SJCRH30 (cell line): ENCODE results near the gene TTC4. TPM values are rescaled to one million over a fixed set of nuclear protein-coding genes. Genes with fewer than 3 reads are reported as not detected.

Experiments used
- DNase-seq, 2 experiments: peaks; one replicate each; pipeline ENCODE4 v3.0.0-alpha.2; 2015 to 2020
- H3K27ac ChIP-seq: fragments of 250-450 bp; sonication (Bioruptor Pico); 2 replicates; pipeline ENCODE4 v1.5.1; 2020; ENCODE audit warnings: mild to moderate bottlenecking, moderate library complexity
- H3K27me3 ChIP-seq: fragments of 250-450 bp; sonication (Bioruptor Pico); 2 replicates; pipeline ENCODE4 v1.5.1; 2020; ENCODE audit warnings: mild to moderate bottlenecking, moderate library complexity
- H3K36me3 ChIP-seq: fragments of 250-450 bp; sonication (Bioruptor Pico); 2 replicates; pipeline ENCODE4 v1.5.1; 2020; ENCODE audit warnings: mild to moderate bottlenecking, moderate library complexity
- H3K4me1 ChIP-seq: fragments of 250-450 bp; sonication (Bioruptor Pico); 2 replicates; pipeline ENCODE4 v1.5.1; 2020; ENCODE audit warnings: mild to moderate bottlenecking, moderate library complexity
- H3K4me3 ChIP-seq: fragments of 250-450 bp; sonication (Bioruptor Pico); 2 replicates; pipeline ENCODE4 v1.5.1; 2020; ENCODE audit warnings: mild to moderate bottlenecking, moderate library complexity
- H3K9me3 ChIP-seq: fragments of 250-450 bp; sonication (Bioruptor Pico); replicated peaks from 2 replicates; pipeline ENCODE4 v1.5.1; 2020; ENCODE audit warnings: mild to moderate bottlenecking, moderate library complexity
- total RNA-seq: library from RNA; depleted of rRNA; stranded (reverse); fragments of >200 nt; shearing (Covaris generic); gene quantifications from 2 replicates; pipeline ENCODE4 v1.2.3, GENCODE V29; 2014

TTC4 gene
- total RNA-seq, 1 experiment from 2014 or later, result 38.9 TPM

DNA sequence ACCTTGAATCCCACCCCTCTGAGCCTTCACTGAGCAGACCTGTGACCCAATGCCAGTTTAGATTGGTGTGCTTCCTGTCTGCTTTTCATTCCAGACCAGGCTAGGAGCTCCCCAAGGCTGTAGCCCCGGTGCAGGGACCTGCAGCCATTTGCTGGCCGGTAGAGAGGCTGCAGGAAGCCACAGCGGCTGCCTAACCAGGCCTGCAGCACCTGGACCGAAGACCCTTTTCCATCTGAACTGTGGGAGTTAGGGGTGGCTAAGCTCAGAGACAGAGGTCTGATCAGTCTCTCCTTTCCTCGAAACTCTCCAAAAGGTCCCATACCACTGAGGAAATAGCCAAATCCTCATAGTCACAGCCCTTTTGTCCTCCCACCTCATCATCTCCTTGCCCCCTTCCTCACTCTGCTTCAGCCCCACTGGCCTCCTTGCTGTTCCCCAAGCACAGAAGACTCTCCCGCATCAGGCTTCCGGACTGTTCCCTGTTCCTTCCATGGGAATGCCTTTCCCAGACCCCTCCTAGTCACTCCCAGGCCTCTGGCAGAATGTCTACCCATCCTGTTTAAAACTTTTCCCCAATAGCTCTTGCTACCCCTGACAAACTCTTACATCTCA, 674 bp upstream of the TTC4 start:
- Histone ChIP-seq H3K27ac (no peak overlapping the region), H3K4me3 (peak overlapping the region; percentile 85), H3K36me3 (peaks cover 18% of the 10 kb centered on the region), H3K27me3 (no peaks in the 10 kb centered on the region), H3K4me1 (no peaks in the 10 kb centered on the region), H3K9me3 (no peaks in the 10 kb centered on the region)
- no peak for DNase-seq

GRCh38 chr1:54716299-54717047, 812 bp downstream of the TTC4 start:
- H3K27me3 ChIP-seq, result no peaks in the 10 kb centered on the region
- no peak for DNase-seq
- H3K27ac ChIP-seq, result peak overlapping the region; percentile 54
- H3K4me1 ChIP-seq, result no peaks in the 10 kb centered on the region; the same call in 1 of the 2 replicates
- no peaks in the 10 kb centered on the region for H3K9me3 ChIP-seq
- H3K4me3 ChIP-seq, result peak overlapping the region; percentile 85
- H3K36me3 ChIP-seq, result peaks cover 29% of the 10 kb centered on the region

DNA sequence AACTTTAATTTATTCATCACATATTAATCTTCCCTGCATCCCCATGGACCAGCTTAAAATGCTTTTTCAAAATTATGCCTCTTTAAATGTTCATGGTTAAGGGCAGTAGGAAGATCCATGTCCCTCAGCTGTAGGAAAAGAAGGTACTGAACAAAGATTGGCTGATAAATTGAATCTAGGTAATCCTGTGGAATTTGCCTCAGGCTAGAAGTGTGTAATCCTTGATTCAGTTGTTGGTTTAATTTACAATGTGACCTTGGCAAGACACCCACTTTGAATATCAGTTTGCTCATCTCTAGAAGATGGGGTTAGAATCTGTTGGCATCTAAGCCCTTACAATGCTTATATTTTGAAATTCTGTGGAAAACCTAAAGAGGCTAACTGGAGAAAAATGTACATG, 6.1 kb downstream of the TTC4 start:
- Histone ChIP-seq H3K27ac (no peak overlapping the region), H3K27me3 (no peaks in the 10 kb centered on the region), H3K4me3 (no peak overlapping the region), H3K9me3 (no peaks in the 10 kb centered on the region), H3K36me3 (peaks cover 78% of the 10 kb centered on the region), H3K4me1 (no peaks in the 10 kb centered on the region; the same call in 1 of the 2 replicates)
- peak in 1 of 2 experiments; percentile 28 for DNase-seq

- DNase-seq, result no peak
- H3K4me1 ChIP-seq, result no peaks in the 10 kb centered on the region; the same call in 1 of the 2 replicates
- peaks cover 78% of the 10 kb centered on the region for H3K36me3 ChIP-seq
- H3K4me3 ChIP-seq, result no peak overlapping the region
- H3K27me3 ChIP-seq, result no peaks in the 10 kb centered on the region
- H3K9me3 ChIP-seq, result no peaks in the 10 kb centered on the region
- H3K27ac ChIP-seq, result no peak overlapping the region
These were observed 8.3 kb downstream of the TTC4 start for GRCh38 chr1:54723985-54724384.

GRCh38 chr1:54724771-54725170, 9.1 kb downstream of the TTC4 start:
- peaks cover 77% of the 10 kb centered on the region for H3K36me3 ChIP-seq
- H3K27me3 ChIP-seq, result no peaks in the 10 kb centered on the region
- no peaks in the 10 kb centered on the region for H3K9me3 ChIP-seq
- no peak for DNase-seq
- no peak overlapping the region for H3K4me3 ChIP-seq
- H3K4me1 ChIP-seq, result no peaks in the 10 kb centered on the region; the same call in 1 of the 2 replicates
- no peak overlapping the region for H3K27ac ChIP-seq

DNA sequence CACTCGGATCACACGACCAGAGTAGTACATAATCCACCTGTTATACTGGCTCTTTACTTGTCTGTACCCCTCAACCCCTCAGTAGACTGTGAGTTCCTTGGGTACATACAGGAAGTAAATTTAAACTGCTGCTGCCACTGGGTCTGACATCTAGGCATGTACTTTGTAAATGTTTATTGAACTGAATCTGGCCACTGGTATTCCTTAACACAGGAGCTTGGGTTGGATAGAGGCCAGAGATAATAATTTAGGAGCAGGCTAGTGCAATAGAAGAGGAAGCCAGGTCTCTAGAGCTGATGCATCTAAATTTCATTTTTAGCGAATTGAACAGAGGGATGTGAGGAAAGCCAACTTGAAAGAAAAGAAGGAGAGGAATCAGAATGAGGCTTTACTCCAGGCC, 12.4 kb downstream of the TTC4 start:
- DNase-seq, result no peak
- Histone ChIP-seq H3K27ac (no peak overlapping the region), H3K4me3 (no peak overlapping the region), H3K36me3 (peaks cover 74% of the 10 kb centered on the region), H3K4me1 (no peaks in the 10 kb centered on the region), H3K9me3 (no peaks in the 10 kb centered on the region), H3K27me3 (no peaks in the 10 kb centered on the region)

DNA sequence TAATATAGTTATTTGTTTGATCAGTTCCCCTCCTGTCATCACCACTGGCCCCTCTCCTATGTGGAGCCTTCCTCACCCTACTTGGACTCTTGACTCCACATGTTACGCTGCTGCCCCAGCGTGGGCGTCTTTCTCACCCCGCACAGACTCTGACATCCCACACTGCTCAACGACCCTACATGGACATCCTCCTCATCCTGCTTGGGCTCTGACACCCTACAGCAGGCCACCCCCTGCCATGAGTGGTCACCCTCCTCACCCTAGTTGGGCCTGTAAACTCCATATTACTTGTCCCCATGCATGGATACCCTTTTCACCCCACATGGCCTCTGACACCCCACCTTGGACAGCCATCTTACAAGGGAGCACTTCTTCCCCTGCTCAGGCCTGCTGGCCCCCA, 21.0 kb downstream of the TTC4 start:
- H3K27me3 ChIP-seq, result no peaks in the 10 kb centered on the region
- no peak overlapping the region for H3K4me3 ChIP-seq
- H3K4me1 ChIP-seq, result no peaks in the 10 kb centered on the region
- peaks cover 67% of the 10 kb centered on the region for H3K36me3 ChIP-seq
- no peak overlapping the region for H3K27ac ChIP-seq
- no peaks in the 10 kb centered on the region for H3K9me3 ChIP-seq
- no peak for DNase-seq

- Histone ChIP-seq H3K4me1 (no peaks in the 10 kb centered on the region), H3K27ac (no peak overlapping the region), H3K27me3 (no peaks in the 10 kb centered on the region), H3K4me3 (no peak overlapping the region), H3K36me3 (peaks cover 68% of the 10 kb centered on the region), H3K9me3 (no peaks in the 10 kb centered on the region)
- no peak for DNase-seq
These were observed 22.6 kb downstream of the TTC4 start for GRCh38 chr1:54738244-54738643.

DNA sequence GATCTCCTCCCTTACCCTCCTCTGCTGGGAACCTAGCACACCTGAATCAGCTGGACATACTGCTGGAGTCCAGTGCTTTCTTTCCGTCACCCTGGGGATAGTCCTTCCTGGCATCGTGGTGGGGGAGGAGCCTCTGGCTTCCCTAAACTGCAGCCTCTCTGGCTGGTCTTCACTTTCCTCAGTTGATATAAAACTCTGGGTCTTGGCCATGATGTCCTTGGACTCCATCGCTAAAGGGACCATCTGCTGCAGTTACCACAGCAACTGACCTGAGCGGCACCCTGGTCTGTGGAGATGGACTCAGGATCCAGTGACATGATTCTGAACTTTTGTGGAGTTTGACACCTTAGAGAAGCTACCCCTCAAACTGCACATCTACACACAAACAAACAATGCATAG, 25.9 kb downstream of the TTC4 start:
- Histone ChIP-seq H3K27ac (no peak overlapping the region), H3K27me3 (no peaks in the 10 kb centered on the region), H3K36me3 (peaks cover 47% of the 10 kb centered on the region), H3K4me1 (no peaks in the 10 kb centered on the region), H3K4me3 (no peak overlapping the region), H3K9me3 (no peaks in the 10 kb centered on the region)
- no peak for DNase-seq

- DNase-seq, result no peak
- H3K27me3 ChIP-seq, result no peaks in the 10 kb centered on the region
- H3K27ac ChIP-seq, result no peak overlapping the region
- H3K9me3 ChIP-seq, result no peaks in the 10 kb centered on the region
- peaks cover 40% of the 10 kb centered on the region for H3K36me3 ChIP-seq
- H3K4me3 ChIP-seq, result no peak overlapping the region
- no peaks in the 10 kb centered on the region for H3K4me1 ChIP-seq
These were observed 26.6 kb downstream of the TTC4 start for GRCh38 chr1:54742282-54742681.

- H3K27me3 ChIP-seq, result no peaks in the 10 kb centered on the region
- no peak overlapping the region for H3K4me3 ChIP-seq
- no peaks in the 10 kb centered on the region for H3K9me3 ChIP-seq
- H3K4me1 ChIP-seq, result no peaks in the 10 kb centered on the region
- H3K36me3 ChIP-seq, result peaks cover 31% of the 10 kb centered on the region
- no peak overlapping the region for H3K27ac ChIP-seq
- no peak for DNase-seq
These were observed 28.0 kb downstream of the TTC4 start for GRCh38 chr1:54743416-54744226.

- Histone ChIP-seq H3K36me3 (peaks cover 24% of the 10 kb centered on the region; the same call in 1 of the 2 replicates), H3K9me3 (no peaks in the 10 kb centered on the region), H3K4me1 (no peaks in the 10 kb centered on the region), H3K4me3 (no peak overlapping the region), H3K27me3 (no peaks in the 10 kb centered on the region), H3K27ac (no peak overlapping the region)
- DNase-seq, result no peak
These were observed 29.0 kb downstream of the TTC4 start for GRCh38 chr1:54744696-54745095.

GRCh38 chr1:54745274-54745673, 29.6 kb downstream of the TTC4 start:
- Histone ChIP-seq H3K9me3 (no peaks in the 10 kb centered on the region), H3K27ac (no peak overlapping the region), H3K4me3 (no peak overlapping the region), H3K27me3 (no peaks in the 10 kb centered on the region), H3K36me3 (peaks cover 18% of the 10 kb centered on the region; the same call in 1 of the 2 replicates), H3K4me1 (no peaks in the 10 kb centered on the region)
- DNase-seq, result no peak

DNA sequence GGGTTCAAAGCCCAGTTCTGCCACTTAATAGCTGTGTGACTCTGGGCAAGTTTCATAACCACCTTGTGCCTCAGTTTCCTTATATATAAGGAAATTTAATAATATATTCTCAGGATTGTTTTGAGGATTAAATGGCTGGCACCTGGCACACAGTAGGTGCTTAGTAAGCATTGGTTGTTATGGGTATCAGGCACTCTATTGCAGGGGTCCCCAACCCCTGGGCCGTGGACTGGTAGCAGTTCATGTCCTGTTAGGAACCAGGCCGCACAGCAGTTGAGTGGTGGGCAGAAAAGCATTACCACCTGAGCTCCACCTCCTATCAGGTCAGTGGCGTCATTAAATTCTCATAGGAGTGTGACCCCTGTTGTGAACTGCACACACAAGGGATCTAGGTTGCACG, 30.2 kb downstream of the TTC4 start:
- no peaks in the 10 kb centered on the region for H3K4me1 ChIP-seq
- DNase-seq, result no peak
- no peak overlapping the region for H3K27ac ChIP-seq
- H3K36me3 ChIP-seq, result peaks cover 17% of the 10 kb centered on the region; the same call in 1 of the 2 replicates
- no peak overlapping the region for H3K4me3 ChIP-seq
- H3K27me3 ChIP-seq, result no peaks in the 10 kb centered on the region
- no peaks in the 10 kb centered on the region for H3K9me3 ChIP-seq
